Panc1 (cell line): ENCODE measurements around the gene NTRK3. TPM values are rescaled to one million over a fixed set of nuclear protein-coding genes. Genes with fewer than 3 reads are reported as not detected.

Source experiments
- ATAC-seq: fragments of 200-7000 bp; cut with Tn5 transposase; 2 replicates; pipeline ENCODE4 v1.9.1; 2020; ENCODE audit warnings: mild to moderate bottlenecking, moderate library complexity
- BruUV-seq: library from RNA; stranded (reverse); fragments of 400-500 nt; replicated peaks from 2 replicates; lab custom pipeline; 2021; lab: Mats Ljungman, UMichigan
- CTCF ChIA-PET: fragments of 300-600 bp; sonication (Branson Sonifier 250); formaldehyde crosslinking; loops from one replicate; lab custom pipeline; 2022; ENCODE audit warnings: antibody characterized with exemption; lab: Charles Lee
- POLR2A ChIA-PET: fragments of 300-600 bp; sonication (Branson Sonifier 250); formaldehyde crosslinking; loops from one replicate; lab custom pipeline; 2022; ENCODE audit warnings: antibody characterized with exemption; lab: Charles Lee
- DNase-seq: peaks from one replicate; pipeline ENCODE4 v3.0.0-alpha.2; 2010; ENCODE audit warnings: low read depth, low spot score
- H3K27ac ChIP-seq: 2 replicates; pipeline ENCODE4 v1.5.1; 2011; ENCODE audit warnings: mild to moderate bottlenecking, low read length, inconsistent platforms
- H3K27me3 ChIP-seq: fragments of 200-500 bp; sonication (Bioruptor generic); 2 replicates; pipeline ENCODE4 v1.6.0; 2014; ENCODE audit warnings: low read length, inconsistent platforms; ENCODE audit not compliant: control insufficient read depth, insufficient read depth
- H3K36me3 ChIP-seq: fragments of 200-500 bp; sonication (Bioruptor generic); 2 replicates; pipeline ENCODE4 v1.5.1; 2014; ENCODE audit warnings: inconsistent platforms, mild to moderate bottlenecking, low read length, moderate library complexity; ENCODE audit not compliant: control insufficient read depth, insufficient read depth
- H3K4me1 ChIP-seq: 2 replicates; pipeline ENCODE4 v1.5.1; 2011; ENCODE audit warnings: inconsistent platforms, mild to moderate bottlenecking, low read length, moderate library complexity; ENCODE audit not compliant: control insufficient read depth, insufficient read depth
- H3K4me3 ChIP-seq, 2 experiments: 2 replicates each; pipeline ENCODE4 v1.5.1; 2011 to 2012; ENCODE audit warnings: low read depth in 2 of 2, low read length in 2 of 2, mild to moderate bottlenecking in 2 of 2, inconsistent platforms in 1 of 2, moderate library complexity in 1 of 2
- H3K9me3 ChIP-seq: fragments of 200-500 bp; sonication (Bioruptor generic); 2 replicates; pipeline ENCODE4 v1.5.1; 2014; ENCODE audit warnings: low read depth, mild to moderate bottlenecking, inconsistent platforms, low read length, moderate library complexity; ENCODE audit not compliant: control insufficient read depth, insufficient read depth
- CTCF ChIP-seq: fragments of 450-650 bp; IDR thresholded peaks from 2 replicates; pipeline ENCODE4 v1.5.1; 2017; ENCODE audit warnings: mild to moderate bottlenecking
- POLR2AphosphoS5 ChIP-seq: IDR thresholded peaks from 2 replicates; pipeline ENCODE4 v1.6.1; 2012; ENCODE audit warnings: mild to moderate bottlenecking, low read depth, low read length, moderate library complexity
- REST ChIP-seq, 2 experiments: IDR thresholded peaks; 2 replicates each; pipeline ENCODE4 v1.6.1; 2011 to 2012; ENCODE audit warnings: low read depth in 2 of 2, control low read depth in 1 of 2, low read length in 1 of 2, mild to moderate bottlenecking in 1 of 2, moderate library complexity in 1 of 2; ENCODE audit not compliant: insufficient read depth in 1 of 2
- SIN3A ChIP-seq: IDR thresholded peaks from 2 replicates; pipeline ENCODE4 v1.6.1; 2012; ENCODE audit warnings: low read depth, mild to moderate bottlenecking, low read length, moderate library complexity, borderline replicate concordance; ENCODE audit not compliant: insufficient read depth
- TCF7L2 ChIP-seq: IDR thresholded peaks from 2 replicates; pipeline ENCODE4 v1.6.1; 2011; ENCODE audit warnings: mild to moderate bottlenecking, low read depth, low read length, inconsistent platforms
- in situ Hi-C: cut with HindIII; loops from 2 replicates; pipeline ENCODE4 v1.10.0; 2016; ENCODE audit warnings: low sequenced_read_pairs, low pct_unique_long_range_greater_than_20kb
- intact Hi-C: fragments of 100-400 bp; cut with micrococcal nuclease; formaldehyde crosslinking; loops from one replicate; pipeline ENCODE4 v1.10.0; 2022; ENCODE audit not compliant: unreplicated experiment
- total RNA-seq: library from RNA; stranded (reverse); gene quantifications from one replicate; pipeline ENCODE4 v1.2.1, GENCODE V29; 2021; ENCODE audit not compliant: unreplicated experiment

Gene NTRK3
- total RNA-seq, 1 experiment from 2014 or later: not detected

GRCh38 chr15:87981969-87982368 lies 274.6 kb downstream of the NTRK3 start:
- BruUV-seq: no TSS peak
- intact Hi-C loops: no loop called here
- Histone ChIP-seq H3K4me1 (no peaks in the 10 kb centered on the region), H3K4me3 (no peak overlapping the region), H3K27ac (no peak overlapping the region), H3K27me3 (no peaks in the 10 kb centered on the region; the same call in 1 of the 2 replicates), H3K36me3 (no peaks in the 10 kb centered on the region), H3K9me3 (no peaks in the 10 kb centered on the region)
- in situ Hi-C loops: no loop called here
- ChIA-PET CTCF (no interaction called here), POLR2A (no interaction called here)
- no peak for DNase-seq
- no peak for ATAC-seq
- no peak for TF ChIP-seq SIN3A
- no peak for TF ChIP-seq TCF7L2
- no peak for TF ChIP-seq POLR2AphosphoS5
- no peak for TF ChIP-seq REST (IDR thresholded peaks at IDR 0.05; ENCODE audit: insufficient read depth in 1 of 2, low read depth in 2 of 2, low read length in 1 of 2)
- TF ChIP-seq CTCF: no peak

- intact Hi-C loops (no loop called here), in situ Hi-C loops (no loop called here)
- H3K4me1 ChIP-seq: no peaks in the 10 kb centered on the region
- no peaks in the 10 kb centered on the region for H3K9me3 ChIP-seq
- ChIA-PET CTCF (no interaction called here), POLR2A (no interaction called here)
- no peak for ATAC-seq
- H3K36me3 ChIP-seq: no peaks in the 10 kb centered on the region
- BruUV-seq: no TSS peak
- H3K27me3 ChIP-seq: no peaks in the 10 kb centered on the region; the same call in 1 of the 2 replicates
- no peak overlapping the region for H3K4me3 ChIP-seq
- H3K27ac ChIP-seq: no peak overlapping the region
- no peak for DNase-seq
- TF ChIP-seq TCF7L2: no peak
- TF ChIP-seq REST (IDR thresholded peaks at IDR 0.05; ENCODE audit: insufficient read depth in 1 of 2, low read depth in 2 of 2, low read length in 1 of 2): no peak
- TF ChIP-seq SIN3A: no peak
- no peak for TF ChIP-seq CTCF
- TF ChIP-seq POLR2AphosphoS5: no peak
These were observed 278.6 kb downstream of the NTRK3 start for GRCh38 chr15:87977907-87978306.
